Smooth muscle cell (in vitro differentiated cells): ENCODE results near the gene PTPRCAP. TPM values are rescaled to one million over a fixed set of nuclear protein-coding genes. Genes with fewer than 3 reads are reported as not detected.

Source experiments
- DNase-seq: peaks from one replicate; lab custom pipeline; 2025; ENCODE audit not compliant: unreplicated experiment; lab: John Stamatoyannopoulos, UW
- H2AFZ ChIP-seq: fragments of 200-600 bp; sonication (generic); 2 replicates; pipeline ENCODE4 v1.6.0; 2016; ENCODE audit warnings: antibody characterized with exemption, low read depth, mild to moderate bottlenecking
- H3F3A ChIP-seq: fragments of 200-600 bp; sonication (generic); 2 replicates; pipeline ENCODE4 v1.6.0; 2017; ENCODE audit warnings: antibody characterized with exemption, low read depth
- H3K27ac ChIP-seq: fragments of 200-600 bp; sonication (generic); 2 replicates; pipeline ENCODE4 v1.5.1; 2016; ENCODE audit warnings: low read depth, mild to moderate bottlenecking
- H3K27me3 ChIP-seq: fragments of 200-600 bp; sonication (generic); 2 replicates; pipeline ENCODE4 v1.6.1; 2016; ENCODE audit warnings: low read depth, mild to moderate bottlenecking
- H3K36me3 ChIP-seq: fragments of 200-600 bp; sonication (generic); 2 replicates; pipeline ENCODE4 v1.5.1; 2016; ENCODE audit warnings: low read depth
- H3K4me1 ChIP-seq: fragments of 200-600 bp; sonication (generic); 2 replicates; pipeline ENCODE4 v1.5.1; 2016; ENCODE audit warnings: low read depth
- H3K4me2 ChIP-seq: fragments of 200-600 bp; sonication (generic); 2 replicates; pipeline ENCODE4 v1.6.0; 2016; ENCODE audit warnings: mild to moderate bottlenecking
- H3K4me3 ChIP-seq: fragments of 200-600 bp; sonication (generic); 2 replicates; pipeline ENCODE4 v1.5.1; 2016; ENCODE audit warnings: mild to moderate bottlenecking
- H3K79me2 ChIP-seq: fragments of 200-600 bp; sonication (generic); 2 replicates; pipeline ENCODE4 v1.6.0; 2016; ENCODE audit warnings: low read depth, mild to moderate bottlenecking
- H3K9ac ChIP-seq: fragments of 200-600 bp; sonication (generic); 2 replicates; pipeline ENCODE4 v1.6.0; 2016; ENCODE audit warnings: low read depth
- H3K9me3 ChIP-seq: fragments of 200-600 bp; sonication (generic); replicated peaks from 2 replicates; pipeline ENCODE4 v1.5.1; 2016; ENCODE audit warnings: low read depth
- H4K20me1 ChIP-seq: fragments of 200-600 bp; sonication (generic); 2 replicates; pipeline ENCODE4 v1.6.0; 2016; ENCODE audit warnings: low read depth
- WGBS: methylation state at CpG from one replicate; pipeline ENCODE4 v1.1.7; 2016; ENCODE audit warnings: low lambda C conversion rate; 5-methylcytosine and 5-hydroxymethylcytosine counted together
- polyA plus RNA-seq: library from polyadenylated mRNA; unstranded; fragments of >200 nt; fragmentation: Nextera tagmentation; extraction: Ambion mirVana; gene quantifications from 2 replicates; pipeline ENCODE4 v1.2.1, GENCODE V29; 2016
- total RNA-seq: library from RNA; depleted of rRNA; stranded (reverse); fragments of >200 nt; gene quantifications from 2 replicates; pipeline ENCODE4 v1.2.3, GENCODE V29; 2014
- TF ChIP-seq, protein P1 (sequence below): fragments of 200-600 bp; sonication (generic); IDR thresholded peaks from 2 replicates; pipeline ENCODE4 v1.5.1; 2017; ENCODE audit warnings: borderline replicate concordance, mild to moderate bottlenecking, antibody characterized with exemption; ENCODE audit not compliant: insufficient read depth, poor library complexity, severe bottlenecking

Gene PTPRCAP
- total and polyA plus RNA-seq, 2 experiments from 2014 or later = 1.1 TPM; not detected in 1

DNA sequence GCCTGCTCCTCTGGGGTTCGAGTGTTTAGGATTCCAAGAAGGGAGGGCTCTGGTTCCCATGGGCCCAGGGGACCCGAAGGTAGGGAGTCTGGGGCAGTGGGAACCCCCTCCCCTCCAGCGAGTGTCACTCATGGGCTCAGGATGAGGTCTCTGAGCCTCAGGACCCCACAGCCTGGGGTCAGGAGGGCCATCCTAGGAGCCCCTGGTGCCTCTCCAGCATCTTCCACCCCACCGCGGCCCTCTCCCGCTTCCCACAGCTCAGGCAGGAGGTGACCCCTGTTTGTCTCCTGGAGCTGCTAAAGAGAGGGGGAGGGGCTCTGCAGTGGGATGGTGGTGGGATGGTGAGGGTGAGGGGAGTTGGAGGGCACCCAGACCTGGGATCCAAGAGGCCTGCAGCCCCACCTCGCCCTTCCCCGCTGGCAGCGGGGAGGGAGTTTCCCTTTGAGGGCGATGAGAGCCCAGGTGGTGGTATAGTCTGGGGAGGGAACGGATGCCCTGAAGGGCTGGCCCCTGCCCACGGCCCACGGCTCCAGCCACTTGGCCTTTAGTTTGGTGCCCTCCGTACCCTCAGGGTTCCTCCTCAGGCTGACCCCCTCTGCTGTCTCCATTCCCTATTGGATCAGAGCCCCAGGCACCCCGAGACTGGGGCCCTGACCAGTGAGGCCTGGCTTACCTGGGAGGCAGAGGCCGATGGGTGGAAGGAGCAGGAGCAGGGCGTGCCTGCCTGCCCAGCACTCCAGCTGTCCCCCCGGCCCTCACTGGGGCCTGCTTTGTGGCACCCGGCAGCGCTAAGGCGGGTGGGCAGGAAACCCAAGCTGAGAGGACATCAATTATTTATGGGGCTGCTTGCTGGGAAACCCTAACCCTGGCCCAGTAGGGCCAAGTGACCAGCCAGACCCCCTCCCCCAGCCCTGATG lies 16.6 kb upstream of the PTPRCAP start:
- TF ChIP-seq, protein P1, sequence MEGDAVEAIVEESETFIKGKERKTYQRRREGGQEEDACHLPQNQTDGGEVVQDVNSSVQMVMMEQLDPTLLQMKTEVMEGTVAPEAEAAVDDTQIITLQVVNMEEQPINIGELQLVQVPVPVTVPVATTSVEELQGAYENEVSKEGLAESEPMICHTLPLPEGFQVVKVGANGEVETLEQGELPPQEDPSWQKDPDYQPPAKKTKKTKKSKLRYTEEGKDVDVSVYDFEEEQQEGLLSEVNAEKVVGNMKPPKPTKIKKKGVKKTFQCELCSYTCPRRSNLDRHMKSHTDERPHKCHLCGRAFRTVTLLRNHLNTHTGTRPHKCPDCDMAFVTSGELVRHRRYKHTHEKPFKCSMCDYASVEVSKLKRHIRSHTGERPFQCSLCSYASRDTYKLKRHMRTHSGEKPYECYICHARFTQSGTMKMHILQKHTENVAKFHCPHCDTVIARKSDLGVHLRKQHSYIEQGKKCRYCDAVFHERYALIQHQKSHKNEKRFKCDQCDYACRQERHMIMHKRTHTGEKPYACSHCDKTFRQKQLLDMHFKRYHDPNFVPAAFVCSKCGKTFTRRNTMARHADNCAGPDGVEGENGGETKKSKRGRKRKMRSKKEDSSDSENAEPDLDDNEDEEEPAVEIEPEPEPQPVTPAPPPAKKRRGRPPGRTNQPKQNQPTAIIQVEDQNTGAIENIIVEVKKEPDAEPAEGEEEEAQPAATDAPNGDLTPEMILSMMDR = no peak
- Histone ChIP-seq H4K20me1 (no peaks in the 10 kb centered on the region), H3K9ac (no peak overlapping the region), H3K4me1 (no peaks in the 10 kb centered on the region), H2AFZ (no peak overlapping the region), H3K79me2 (no peaks in the 10 kb centered on the region), H3K27ac (no peak overlapping the region), H3K36me3 (no peaks in the 10 kb centered on the region), H3K4me2 (no peak overlapping the region), H3K9me3 (no peaks in the 10 kb centered on the region), H3K4me3 (no peak overlapping the region), H3K27me3 (no peaks in the 10 kb centered on the region), H3F3A (no peaks in the 10 kb centered on the region)
- DNase-seq = no peak
- WGBS = 97% methylated on average over 18 of the region's 21 CpGs

DNA sequence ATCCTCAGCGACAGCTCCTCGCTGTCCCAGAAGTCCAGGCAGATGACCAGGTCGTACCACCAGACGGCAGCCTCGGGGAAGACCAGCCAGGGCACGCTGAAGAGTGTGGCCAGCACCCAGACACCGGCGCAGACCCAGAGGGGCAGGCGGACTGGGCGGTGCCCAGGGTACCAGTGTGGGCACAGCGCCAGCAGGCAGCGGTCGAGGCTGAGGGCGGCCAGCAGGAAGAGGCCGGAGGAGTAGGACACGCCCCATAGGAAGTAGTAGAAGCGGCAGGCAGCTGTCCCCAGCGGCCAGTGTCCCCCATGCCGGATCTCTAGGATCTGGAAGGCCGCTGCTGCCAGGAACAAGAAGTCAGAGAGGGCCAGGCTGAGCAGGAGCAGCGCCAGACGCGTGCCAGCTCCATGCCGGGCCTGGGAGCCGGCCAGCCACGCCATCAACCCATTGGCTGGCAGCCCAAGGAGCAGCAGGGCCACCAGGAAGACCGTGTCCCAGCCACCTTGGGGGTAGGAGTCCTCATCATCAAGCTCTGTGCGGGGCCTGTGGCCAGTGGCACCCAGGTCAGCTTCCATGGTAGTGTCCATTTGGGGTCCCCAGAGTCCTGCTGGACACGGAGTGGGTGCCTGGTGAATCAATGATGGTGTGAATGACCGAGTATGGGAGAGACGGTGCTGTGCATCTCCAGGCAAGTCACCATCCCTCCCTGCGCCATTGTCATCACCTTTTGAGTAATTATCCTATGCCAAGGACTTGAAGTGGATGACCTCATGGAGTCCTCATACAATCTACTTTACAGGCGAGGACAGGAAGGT lies 14.9 kb upstream of the PTPRCAP start, which contains the start of gene GPR152:
GPR152 (minus strand) TSS at position 589 of the 812 bp plus-strand sequence; CDS start at position 584, 5 bp downstream.
- no peak within 1 kb of the TSS for H3K27ac ChIP-seq
- H3K4me1 ChIP-seq = no peaks in the 10 kb centered on the region
- no peak within 1 kb of the TSS for H3K4me3 ChIP-seq
- 94% methylated on average over 33 of the region's 33 CpGs for WGBS
- no peaks in the 10 kb centered on the region for H4K20me1 ChIP-seq
- no peaks in the 10 kb centered on the region for H3K27me3 ChIP-seq
- no peak for DNase-seq
- H3K79me2 ChIP-seq = no peaks in the 10 kb centered on the region
- no peak within 1 kb of the TSS for H2AFZ ChIP-seq
- H3F3A ChIP-seq = no peaks in the 10 kb centered on the region
- H3K36me3 ChIP-seq = no peaks in the 10 kb centered on the region
- H3K4me2 ChIP-seq = no peak within 1 kb of the TSS
- H3K9me3 ChIP-seq = no peaks in the 10 kb centered on the region
- H3K9ac ChIP-seq = no peak within 1 kb of the TSS
- TF ChIP-seq, protein P1 = no peak

DNA sequence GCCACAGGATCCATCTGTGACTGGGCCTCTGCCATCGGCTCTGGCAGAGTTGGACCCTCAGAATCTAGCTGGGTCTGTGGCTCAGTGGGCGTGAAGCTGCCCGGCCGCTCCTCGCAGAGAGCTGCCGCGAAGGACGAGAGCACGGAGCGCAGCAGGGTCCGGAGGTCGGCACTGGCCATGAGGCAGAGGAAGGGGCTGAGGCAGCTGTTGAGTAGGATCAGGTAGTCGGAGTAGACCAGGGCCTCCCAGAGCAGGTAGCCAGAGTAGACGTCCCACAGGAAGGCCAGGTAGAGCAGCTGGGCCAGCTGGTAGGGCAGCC lies 14.1 kb upstream of the PTPRCAP start:
- Histone ChIP-seq H3K4me1 (no peaks in the 10 kb centered on the region), H4K20me1 (no peaks in the 10 kb centered on the region), H2AFZ (no peak overlapping the region), H3K27ac (no peak overlapping the region), H3K4me2 (no peak overlapping the region), H3K9me3 (no peaks in the 10 kb centered on the region), H3K36me3 (no peaks in the 10 kb centered on the region), H3K27me3 (no peaks in the 10 kb centered on the region), H3K4me3 (no peak overlapping the region), H3K79me2 (no peaks in the 10 kb centered on the region), H3K9ac (no peak overlapping the region), H3F3A (no peaks in the 10 kb centered on the region)
- DNase-seq = no peak
- TF ChIP-seq, protein P1 = no peak
- WGBS = 96% methylated on average over 14 of the region's 14 CpGs
